HL-60 (cell line): ENCODE results near the gene NDUFS3.

Experiments used
- DNase-seq, 2 experiments: peaks; one replicate each; pipeline ENCODE4 v3.0.0-alpha.2; 2010 to 2020; ENCODE audit warnings: low read depth in 1 of 2, low spot score in 1 of 2
- H3K27ac ChIP-seq: fragments of 250-450 bp; sonication (Bioruptor Pico); replicated peaks from 2 replicates; pipeline ENCODE4 v1.5.1; 2020; ENCODE audit warnings: mild to moderate bottlenecking, moderate library complexity
- H3K27me3 ChIP-seq: fragments of 250-450 bp; sonication (Bioruptor Pico); 2 replicates; pipeline ENCODE4 v1.5.1; 2021; ENCODE audit warnings: mild to moderate bottlenecking, moderate library complexity; ENCODE audit not compliant: insufficient read depth, poor library complexity, severe bottlenecking
- H3K4me3 ChIP-seq: replicated peaks from 2 replicates; pipeline ENCODE4 v1.5.1; 2011; ENCODE audit warnings: mild to moderate bottlenecking, control low read depth, low read length; ENCODE audit not compliant: insufficient read depth
- CTCF ChIP-seq: IDR thresholded peaks from one replicate; pipeline ENCODE4 v1.5.1; 2011; ENCODE audit warnings: low read length, control low read depth, inconsistent platforms; ENCODE audit not compliant: insufficient read depth
- GABPA ChIP-seq: IDR thresholded peaks from 2 replicates; pipeline ENCODE4 v1.6.1; 2012; ENCODE audit warnings: low read depth
- POLR2AphosphoS5 ChIP-seq: IDR thresholded peaks from 2 replicates; pipeline ENCODE4 v1.6.1; 2012; ENCODE audit warnings: low read depth
- REST ChIP-seq: IDR thresholded peaks from 2 replicates; pipeline ENCODE4 v1.6.1; 2012; ENCODE audit warnings: low read depth; ENCODE audit not compliant: insufficient replicate concordance
- SPI1 ChIP-seq: IDR thresholded peaks from 2 replicates; pipeline ENCODE4 v1.6.1; 2012; ENCODE audit warnings: low read depth, mild to moderate bottlenecking, borderline replicate concordance

The NDUFS3 gene

GRCh38 chr11:47599902-47600301, 21.0 kb downstream of the NDUFS3 start:
- no peak for DNase-seq
- no peak overlapping the region for H3K27ac ChIP-seq
- TF ChIP-seq POLR2AphosphoS5 (no peak), GABPA (no peak), SPI1 (no peak), CTCF (no peak), REST (no peak)
- H3K27me3 ChIP-seq, result no peaks in the 10 kb centered on the region
- H3K4me3 ChIP-seq, result no peak overlapping the region

- Histone ChIP-seq H3K27ac (no peak overlapping the region), H3K4me3 (no peak overlapping the region), H3K27me3 (no peaks in the 10 kb centered on the region)
- TF ChIP-seq CTCF (no peak), SPI1 (no peak), POLR2AphosphoS5 (no peak), GABPA (no peak), REST (no peak)
- no peak for DNase-seq
Observed at GRCh38 chr11:47603295-47603694, 24.4 kb downstream of the NDUFS3 start.

- DNase-seq, result no peak
- H3K27me3 ChIP-seq, result no peaks in the 10 kb centered on the region
Observed at GRCh38 chr11:47605921-47606320, 27.0 kb downstream of the NDUFS3 start.

More at GRCh38 chr11:47605921-47606320, 27.0 kb downstream of the NDUFS3 start:
- Histone ChIP-seq H3K27ac (no peak overlapping the region), H3K4me3 (no peak overlapping the region)
- TF ChIP-seq POLR2AphosphoS5 (no peak), CTCF (no peak)
